Adrenal gland (tissue), 12 donors: ENCODE data around the gene EIF1AD. TPM values are rescaled to one million over a fixed set of nuclear protein-coding genes. Genes with fewer than 3 reads are reported as not detected.

ENCODE experiments used
- DNase-seq, 7 donors: peaks; one replicate each; pipeline ENCODE4 v3.0.0-alpha.2; 2019 to 2020
- H3K27ac ChIP-seq, 5 donors: fragments of 200-600 bp; sonication (generic) in 4 of 5; 1 replicate in 3 of 5; 2 replicates in 2 of 5; pipeline versions ENCODE4 v1.5.1 to v1.8.0; 2016 to 2020; ENCODE audit warnings: mild to moderate bottlenecking in 1 of 5
- H3K27me3 ChIP-seq: fragments of 200-600 bp; 2 replicates; pipeline ENCODE4 v1.8.0; 2021
- H3K36me3 ChIP-seq, 2 donors: fragments of 200-600 bp; replicated peaks in 1 of 2; 1 replicate in 1 of 2; 2 replicates in 1 of 2; pipeline versions ENCODE4 v1.5.1 to v1.8.0; 2018 to 2022
- H3K4me1 ChIP-seq, 2 donors: fragments of 200-600 bp; replicated peaks in 1 of 2; 1 replicate in 1 of 2; 2 replicates in 1 of 2; pipeline versions ENCODE4 v1.5.1 to v1.8.0; 2018 to 2021
- H3K4me3 ChIP-seq, 4 donors: fragments of 200-600 bp; sonication (generic) in 3 of 4; one replicate each; pipeline ENCODE4 v1.5.1; 2016 to 2018
- H3K9me3 ChIP-seq, 3 donors: fragments of 200-600 bp; sonication (generic) in 1 of 3; replicated peaks in 1 of 3; 1 replicate in 2 of 3; 2 replicates in 1 of 3; pipeline versions ENCODE4 v1.5.1 to v1.8.0; 2016 to 2021
- CTCF ChIP-seq, 6 experiments: fragments of 450-650 bp in 4 of 6; fragments of 200-600 bp in 2 of 6; sonication (generic) in 1 of 6; IDR thresholded peaks; 1 replicate in 5 of 6; 2 replicates in 1 of 6; pipeline versions ENCODE4 v1.5.1 to v1.8.0; 2016 to 2021; ENCODE audit warnings: antibody characterized with exemption in 6 of 6, mild to moderate bottlenecking in 2 of 6, moderate library complexity in 1 of 6
- POLR2A ChIP-seq, 2 donors: fragments of 450-650 bp; IDR thresholded peaks; one replicate each; pipeline ENCODE4 v1.6.1; 2017; ENCODE audit warnings: antibody characterized with exemption in 2 of 2, mild to moderate bottlenecking in 2 of 2, moderate library complexity in 1 of 2
- WGBS, 4 donors: extraction: QIAGEN DNeasy Blood & Tissue Kit in 2 of 4; methylation state at CpG; one replicate each; pipeline versions ENCODE4 v1.1.5 to v1.1.7; 2013 to 2017; 5-methylcytosine and 5-hydroxymethylcytosine counted together
- intact Hi-C, 2 donors: fragments of 100-400 bp; cut with DNase I; formaldehyde crosslinking; loops; one replicate each; pipeline versions ENCODE4 v1.14.1 to v1.15.0; 2022 to 2023
- polyA plus RNA-seq, 3 donors: library from polyadenylated mRNA; stranded (reverse); fragments of 200-250 nt in 2 of 3; fragments of 350-450 nt in 1 of 3; fragmentation: Illumina TruSeq in 1 of 3; extraction: RNeasy Lipid Tissue Mini Kit (QIAGEN cat#74804) in 1 of 3; gene quantifications; one replicate each; pipeline ENCODE4 v1.2.3, GENCODE V29; 2013 to 2014
- total RNA-seq, 9 donors: library from RNA; depleted of rRNA in 4 of 9; stranded (reverse); fragments of >200 nt in 4 of 9; fragments of 120-200 nt in 1 of 9; fragmentation: NEBNext Ultra II Directional in 1 of 9; extraction: Animal tissue kit (Norgen Biotek cat#: 25700) in 1 of 9; gene quantifications; one replicate each; pipeline versions ENCODE4 v1.1.0 to v1.2.4, GENCODE V29; 2013 to 2023
- donor health status: healthy with polysubstance abuse.
- donor health status: Bipolar disorder and iron deficiency.
- donor health status: DM: yes; HTN: yes; CAD: no.
- donor health status: DM: no; HTN: no; CAD: no.
- donor health status: DM: no; HTN: no; CAD: no.
- donor health status: DM: yes; HTN: yes; CAD: no.

EIF1AD gene
- total and polyA plus RNA-seq, 12 donors: 15.5 to 49.0 (median 29.6) TPM

GRCh38 chr11:65958774-65959420 lies 43.1 kb downstream of the EIF1AD start:
- H3K27me3 ChIP-seq: no peaks in the 10 kb centered on the region
- peaks cover 16 to 18% of the 10 kb centered on the region in 2 donors for H3K4me1 ChIP-seq
- H3K27ac ChIP-seq: no peak overlapping the region
- no peaks in the 10 kb centered on the region for H3K9me3 ChIP-seq
- intact Hi-C loops: loop anchor here in 1 of 2 donors (5.0 kb wide), 1 partner anchor 37 kb away; no protein-coding TSS in a partner anchor
- H3K36me3 ChIP-seq: peaks cover 0 to under 1% of the 10 kb centered on the region in 2 donors
- 62 to 66% (median 64%) methylated on average over 11 to 17 of the region's 17 CpGs for WGBS, 4 donors
- H3K4me3 ChIP-seq: no peak overlapping the region
- TF ChIP-seq CTCF (IDR thresholded peaks at IDR 0.05) (no peak), POLR2A (IDR thresholded peaks at IDR 0.05) (no peak)
- DNase-seq: no peak

GRCh38 chr11:65958291-65958690 lies 43.7 kb downstream of the EIF1AD start:
- no peak for DNase-seq
- Histone ChIP-seq H3K4me3 (no peak overlapping the region), H3K9me3 (no peaks in the 10 kb centered on the region), H3K4me1 (peaks cover 12 to 16% of the 10 kb centered on the region in 2 donors), H3K27me3 (peaks cover 2% of the 10 kb centered on the region), H3K27ac (no peak overlapping the region), H3K36me3 (no peaks in the 10 kb centered on the region)
- WGBS, 4 donors: 38 to 58% (median 54%) methylated on average over 1 to 4 of the region's 4 CpGs
- intact Hi-C loops: loop anchor here in 1 of 2 donors (5.0 kb wide), 1 partner anchor 36 kb away; no protein-coding TSS in a partner anchor
- TF ChIP-seq CTCF (IDR thresholded peaks at IDR 0.05): no peak
- no peak for TF ChIP-seq POLR2A (IDR thresholded peaks at IDR 0.05)

- H3K9me3 ChIP-seq: no peaks in the 10 kb centered on the region
- no peaks in the 10 kb centered on the region for H3K36me3 ChIP-seq
- intact Hi-C loops: loop anchor here in 1 of 2 donors (5.0 kb wide), 1 partner anchor 32 kb away; no protein-coding TSS in a partner anchor
- WGBS, 4 donors: 73 to 80% (median 75%) methylated on average over 8 of the region's 8 CpGs
- DNase-seq: no peak
- H3K4me3 ChIP-seq: no peak overlapping the region
- no peak overlapping the region for H3K27ac ChIP-seq
- no peaks in the 10 kb centered on the region for H3K4me1 ChIP-seq
- H3K27me3 ChIP-seq: peaks cover 4% of the 10 kb centered on the region
- TF ChIP-seq POLR2A (IDR thresholded peaks at IDR 0.05) (no peak), CTCF (IDR thresholded peaks at IDR 0.05) (no peak)
These were observed 47.2 kb downstream of the EIF1AD start for GRCh38 chr11:65954771-65955170.

- Histone ChIP-seq H3K9me3 (no peaks in the 10 kb centered on the region), H3K27me3 (peaks cover 4% of the 10 kb centered on the region), H3K27ac (no peak overlapping the region), H3K36me3 (no peaks in the 10 kb centered on the region), H3K4me3 (no peak overlapping the region), H3K4me1 (no peaks in the 10 kb centered on the region)
- TF ChIP-seq POLR2A (IDR thresholded peaks at IDR 0.05) (no peak), CTCF (IDR thresholded peaks at IDR 0.05) (no peak)
- intact Hi-C loops: no loop called here
- no peak for DNase-seq
- 76 to 88% (median 82%) methylated on average over 8 to 20 of the region's 20 CpGs for WGBS, 4 donors
These were observed 48.5 kb downstream of the EIF1AD start for GRCh38 chr11:65953471-65953870.
